ENCODE results near the gene NCOA7. TPM values are rescaled to one million over a fixed set of nuclear protein-coding genes. Genes with fewer than 3 reads are reported as not detected.

The NCOA7 gene
- total RNA-seq, 1 experiment from 2014 or later, result 13.8 TPM

- Histone ChIP-seq H3K36me3 (ENCODE audit: control insufficient read depth in 1 of 2, insufficient read depth in 2 of 2, low read length in 2 of 2) (no peaks in the 10 kb centered on the region), H3K27ac (ENCODE audit: low read depth, low read length) (no peak overlapping the region), H3K79me2 (ENCODE audit: insufficient read depth, low read length) (no peaks in the 10 kb centered on the region), H3K9me3 (ENCODE audit: control insufficient read depth in 1 of 2, insufficient read depth in 1 of 2, low read depth in 1 of 2, low read length in 2 of 2) (no peaks in the 10 kb centered on the region), H3K9ac (ENCODE audit: low read length) (no peak overlapping the region), H3K4me1 (ENCODE audit: control insufficient read depth in 1 of 2, insufficient read depth in 2 of 2, low read length in 2 of 2) (no peaks in the 10 kb centered on the region), H4K20me1 (ENCODE audit: insufficient read depth) (no peaks in the 10 kb centered on the region), H3K4me2 (ENCODE audit: low read length) (no peak overlapping the region), H2AFZ (ENCODE audit: low read depth, low read length, poor library complexity, severe bottlenecking) (no peak overlapping the region), H3K9me2 (ENCODE audit: insufficient read depth) (no peaks in the 10 kb centered on the region), H3K27me3 (ENCODE audit: insufficient read depth, low read length) (peaks cover 67% of the 10 kb centered on the region), H3K4me3 (replicated peaks in 1 of 2; ENCODE audit: low read depth in 1 of 2, low read length in 2 of 2) (no peak overlapping the region)
- no peak for ATAC-seq
- DNase-seq (ENCODE audit: low read depth, low spot score), result no peak
- ChIA-PET POLR2A (no interaction called here), CTCF (interaction anchor here (1.4 kb wide), 1 partner anchor 11 kb away, joined by 4 read pairs; no protein-coding TSS in a partner anchor), RAD21 (ENCODE audit: low non-redundant PET in 1 of 2, low total read pairs in 2 of 2, uncharacterized antibody in 2 of 2, unreplicated experiment in 2 of 2) (no interaction called here)
- no TSS peak for BruUV-seq (replicated peaks)
- intact Hi-C loops (cut with micrococcal nuclease), result no loop called here
- no peak for TF ChIP-seq CEBPB (IDR thresholded peaks at IDR 0.05; ENCODE audit: low read depth)
- TF ChIP-seq JUND (IDR thresholded peaks at IDR 0.05), result no peak
- TF ChIP-seq ZFX (IDR thresholded peaks at IDR 0.05), result no peak
- no peak for TF ChIP-seq EZH2phosphoT487 (IDR thresholded peaks at IDR 0.05; ENCODE audit: borderline replicate concordance)
Measured at GRCh38 chr6:125742464-125743120, 48.2 kb upstream of the NCOA7 start.

GRCh38 chr6:125743604-125744003 is 47.2 kb upstream of the NCOA7 start:
- Histone ChIP-seq H3K36me3 (ENCODE audit: control insufficient read depth in 1 of 2, insufficient read depth in 2 of 2, low read length in 2 of 2) (no peaks in the 10 kb centered on the region), H3K27ac (ENCODE audit: low read depth, low read length) (no peak overlapping the region), H3K79me2 (ENCODE audit: insufficient read depth, low read length) (no peaks in the 10 kb centered on the region), H3K4me2 (ENCODE audit: low read length) (no peak overlapping the region), H3K27me3 (ENCODE audit: insufficient read depth, low read length) (peaks cover 64% of the 10 kb centered on the region), H3K4me3 (replicated peaks in 1 of 2; ENCODE audit: low read depth in 1 of 2, low read length in 2 of 2) (no peak overlapping the region), H3K4me1 (ENCODE audit: control insufficient read depth in 1 of 2, insufficient read depth in 2 of 2, low read length in 2 of 2) (no peaks in the 10 kb centered on the region), H3K9ac (ENCODE audit: low read length) (no peak overlapping the region), H2AFZ (ENCODE audit: low read depth, low read length, poor library complexity, severe bottlenecking) (no peak overlapping the region), H3K9me3 (ENCODE audit: control insufficient read depth in 1 of 2, insufficient read depth in 1 of 2, low read depth in 1 of 2, low read length in 2 of 2) (no peaks in the 10 kb centered on the region), H3K9me2 (ENCODE audit: insufficient read depth) (no peaks in the 10 kb centered on the region), H4K20me1 (ENCODE audit: insufficient read depth) (no peaks in the 10 kb centered on the region)
- BruUV-seq (replicated peaks), result no TSS peak
- RAD21 ChIA-PET (ENCODE audit: low non-redundant PET in 1 of 2, low total read pairs in 2 of 2, uncharacterized antibody in 2 of 2, unreplicated experiment in 2 of 2), result no interaction called here
- DNase-seq (ENCODE audit: low read depth, low spot score), result no peak
- TF ChIP-seq RAD21 (IDR thresholded peaks at IDR 0.05; ENCODE audit: low read depth) (no peak), POLR2A (IDR thresholded peaks at IDR 0.05; ENCODE audit: borderline replicate concordance, extremely low read depth, insufficient read depth, insufficient read length) (no peak), SP1 (IDR thresholded peaks at IDR 0.05; ENCODE audit: low read depth) (no peak), ZFX (IDR thresholded peaks at IDR 0.05) (no peak), CEBPB (IDR thresholded peaks at IDR 0.05; ENCODE audit: low read depth) (no peak), ATF3 (IDR thresholded peaks at IDR 0.05) (no peak), EZH2 (IDR thresholded peaks at IDR 0.05) (no peak), EGR1 (IDR thresholded peaks at IDR 0.05; ENCODE audit: low read depth) (no peak), TCF7L2 (IDR thresholded peaks at IDR 0.05; ENCODE audit: borderline replicate concordance, extremely low read depth, insufficient read depth, insufficient read length) (no peak), SIN3A (IDR thresholded peaks at IDR 0.05; ENCODE audit: low read depth) (no peak), POLR2AphosphoS5 (IDR thresholded peaks at IDR 0.05; ENCODE audit: low read depth, low read length) (no peak), ZNF274 (IDR thresholded peaks at IDR 0.05; ENCODE audit: low read depth, low read length) (no peak), MAX (IDR thresholded peaks at IDR 0.05) (no peak), EZH2phosphoT487 (IDR thresholded peaks at IDR 0.05; ENCODE audit: borderline replicate concordance) (no peak), CBX3 (IDR thresholded peaks at IDR 0.05; ENCODE audit: low read depth) (no peak), JUND (IDR thresholded peaks at IDR 0.05) (no peak), YY1 (IDR thresholded peaks at IDR 0.05; ENCODE audit: extremely low read depth, insufficient replicate concordance, low read depth, low read length) (no peak)
- POLR2A ChIA-PET, result no interaction called here
- ATAC-seq, result no peak
- intact Hi-C loops (cut with micrococcal nuclease), result no loop called here
- CTCF ChIA-PET, result interaction anchor here (2.2 kb wide), 1 partner anchor 10 kb away, joined by 13 read pairs; no protein-coding TSS in a partner anchor
